GM21529 (cell line): ENCODE data around the gene SLC35F6.

Source experiments
- ATAC-seq: cut with Tn5 transposase; IDR thresholded peaks from one replicate; pipeline ENCODE4 v1.9.1; 2021; ENCODE audit not compliant: unreplicated experiment

Gene SLC35F6, protein sequence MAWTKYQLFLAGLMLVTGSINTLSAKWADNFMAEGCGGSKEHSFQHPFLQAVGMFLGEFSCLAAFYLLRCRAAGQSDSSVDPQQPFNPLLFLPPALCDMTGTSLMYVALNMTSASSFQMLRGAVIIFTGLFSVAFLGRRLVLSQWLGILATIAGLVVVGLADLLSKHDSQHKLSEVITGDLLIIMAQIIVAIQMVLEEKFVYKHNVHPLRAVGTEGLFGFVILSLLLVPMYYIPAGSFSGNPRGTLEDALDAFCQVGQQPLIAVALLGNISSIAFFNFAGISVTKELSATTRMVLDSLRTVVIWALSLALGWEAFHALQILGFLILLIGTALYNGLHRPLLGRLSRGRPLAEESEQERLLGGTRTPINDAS

DNA sequence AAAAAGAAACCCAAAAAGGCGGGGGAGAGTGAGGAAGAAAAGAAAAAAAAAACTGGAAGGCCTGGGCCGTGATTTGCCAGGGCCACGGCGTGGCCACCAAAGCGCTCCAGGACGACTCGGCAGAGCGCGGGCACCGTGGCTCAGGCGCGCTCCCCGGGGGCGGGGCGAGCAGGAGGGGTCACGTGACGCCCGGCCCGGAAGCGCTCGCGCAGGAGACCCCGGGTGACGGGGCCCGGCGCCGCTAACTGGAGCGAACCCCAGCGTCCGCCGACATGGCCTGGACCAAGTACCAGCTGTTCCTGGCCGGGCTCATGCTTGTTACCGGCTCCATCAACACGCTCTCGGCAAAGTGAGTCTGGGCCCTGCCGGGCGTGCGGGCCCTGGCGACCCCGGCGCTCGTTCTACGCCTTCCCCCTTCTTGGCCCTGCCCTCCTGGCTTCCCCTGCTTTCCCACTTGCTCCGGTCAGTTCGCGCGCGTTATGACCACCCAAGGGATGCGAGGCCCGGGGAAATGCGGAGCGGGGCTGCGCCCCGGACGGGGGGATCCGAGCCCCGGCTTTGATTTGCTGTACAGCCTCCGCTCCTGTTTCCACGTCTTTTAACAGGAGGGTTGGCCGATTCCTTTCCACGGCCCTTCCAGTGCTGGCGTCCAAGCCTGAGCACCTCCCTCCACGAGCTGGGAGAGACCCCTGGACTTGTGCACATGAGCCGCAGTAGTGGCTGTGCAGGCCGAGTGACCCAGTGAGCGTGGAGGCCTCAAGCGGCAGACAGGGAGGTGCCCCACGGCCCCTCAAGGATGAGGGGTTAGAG, at the start of gene SLC35F6:
Gene SLC35F6, plus strand, starts transcription at position 207 of the 810 bp plus-strand sequence. Its CDS starts 66 bp downstream, at position 273.
- ATAC-seq, result peak; percentile 85

- no peak for ATAC-seq
These were observed 48.4 kb upstream of the SLC35F6 start for GRCh38 chr2:26715528-26716270.

- no peak for ATAC-seq
These were observed 47.7 kb upstream of the SLC35F6 start for GRCh38 chr2:26716340-26716739.

DNA sequence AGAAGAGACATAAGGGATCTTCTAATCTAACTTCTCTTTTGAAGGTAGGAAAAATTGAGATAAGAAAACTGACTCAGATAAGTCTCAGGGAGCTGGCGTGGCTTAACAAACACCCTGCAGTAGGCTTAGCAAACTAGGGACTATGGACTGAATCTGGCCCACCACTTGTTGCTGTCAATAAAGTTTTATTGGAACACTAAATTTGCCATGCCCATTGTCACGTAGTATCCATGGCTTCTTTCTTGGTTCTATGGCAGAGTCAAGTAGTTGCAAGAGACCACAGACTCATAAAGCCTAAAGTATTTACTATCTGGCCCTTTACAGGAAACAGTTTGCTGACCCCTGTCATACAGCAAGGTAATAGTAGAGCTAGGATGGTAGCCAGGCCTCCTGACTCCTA, 47.3 kb upstream of the SLC35F6 start:
- no peak for ATAC-seq

GRCh38 chr2:26717362-26717761, 46.7 kb upstream of the SLC35F6 start:
- ATAC-seq, result no peak

GRCh38 chr2:26718949-26719686, 45.0 kb upstream of the SLC35F6 start:
- ATAC-seq, result no peak

DNA sequence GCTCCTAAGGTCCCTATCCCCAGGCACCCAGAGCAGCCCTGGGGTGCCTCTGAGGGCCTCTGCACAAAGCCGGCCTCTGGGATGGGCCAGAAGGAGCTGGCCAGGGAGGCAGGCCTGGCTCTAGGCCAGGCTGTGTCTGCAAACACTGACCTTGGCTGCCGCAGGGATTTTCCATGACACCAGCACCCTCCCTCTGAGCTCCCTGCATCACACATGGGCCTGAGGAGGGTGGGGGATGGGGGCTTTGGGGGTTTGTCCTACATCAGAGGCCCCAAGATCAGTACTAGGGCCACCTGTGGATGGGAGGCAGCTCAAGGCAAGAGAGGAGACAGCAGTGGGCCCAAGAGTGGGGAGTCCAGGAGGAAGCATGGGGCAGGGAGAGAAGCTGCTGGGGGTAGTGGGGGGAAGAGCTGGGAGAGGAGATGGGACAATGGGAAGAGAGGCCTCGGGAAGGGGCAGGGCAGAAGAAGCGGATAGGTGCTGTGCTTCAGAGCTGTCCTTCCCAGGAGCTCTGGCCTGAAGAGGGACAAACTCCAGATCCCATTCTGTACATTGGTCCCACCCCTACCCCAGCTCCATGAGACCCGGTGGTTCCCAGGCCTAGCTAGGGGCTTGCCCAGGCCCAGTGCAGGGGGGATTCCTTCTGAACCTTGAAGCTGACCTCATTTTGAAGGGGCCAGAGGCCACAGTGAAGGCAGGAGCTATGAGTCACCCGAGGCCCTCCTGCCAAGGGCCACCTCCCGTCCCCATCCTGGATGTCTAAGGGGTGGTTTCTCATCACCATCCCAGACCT, 43.6 kb upstream of the SLC35F6 start:
- no peak for ATAC-seq

DNA sequence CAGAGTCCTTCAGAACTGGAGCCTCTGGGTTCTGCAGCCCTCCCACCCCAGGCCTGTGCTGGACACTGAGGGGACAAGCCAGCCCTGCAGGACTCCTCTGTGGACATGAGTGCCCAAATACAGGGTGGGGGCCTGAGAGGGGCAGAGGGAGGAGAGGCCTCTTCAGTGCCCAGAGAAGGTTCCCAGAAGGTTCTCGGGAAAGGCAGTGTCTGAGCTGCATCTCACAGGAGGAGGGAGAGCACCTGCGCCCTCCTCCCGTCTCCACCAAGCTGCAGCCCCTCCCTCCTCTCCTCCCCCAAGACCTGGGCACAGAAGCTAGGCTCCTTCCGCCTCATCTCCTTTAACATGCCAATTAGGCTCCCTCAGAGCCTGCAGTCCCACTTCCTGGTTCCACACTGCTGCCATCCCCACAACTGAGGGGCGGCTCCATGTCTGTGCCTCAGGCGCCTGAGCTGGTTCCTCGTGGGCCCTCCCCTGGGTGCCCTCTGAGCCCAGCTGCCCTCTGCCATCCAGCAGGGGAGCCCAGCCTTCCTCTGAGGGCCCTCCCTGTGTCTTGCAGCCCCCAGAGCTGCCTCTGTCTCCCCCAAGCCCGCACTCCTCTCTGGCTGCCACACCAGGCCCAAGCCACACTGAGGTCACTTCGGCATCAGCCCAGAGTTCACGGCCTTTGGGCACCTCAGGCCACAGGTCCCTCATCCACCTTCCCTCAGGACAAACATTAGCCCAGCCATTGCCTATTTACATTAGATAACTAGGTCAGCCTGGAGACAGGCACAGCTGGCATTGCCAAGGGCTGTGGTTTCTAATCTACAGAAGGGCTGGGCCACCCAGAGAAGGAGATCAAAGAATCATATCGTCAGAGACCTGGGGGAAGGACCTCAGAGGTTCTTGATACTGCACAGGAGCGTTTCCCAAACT, 42.7 kb upstream of the SLC35F6 start:
- ATAC-seq, result no peak

GRCh38 chr2:26722328-26722727, 41.8 kb upstream of the SLC35F6 start:
- ATAC-seq, result no peak

DNA sequence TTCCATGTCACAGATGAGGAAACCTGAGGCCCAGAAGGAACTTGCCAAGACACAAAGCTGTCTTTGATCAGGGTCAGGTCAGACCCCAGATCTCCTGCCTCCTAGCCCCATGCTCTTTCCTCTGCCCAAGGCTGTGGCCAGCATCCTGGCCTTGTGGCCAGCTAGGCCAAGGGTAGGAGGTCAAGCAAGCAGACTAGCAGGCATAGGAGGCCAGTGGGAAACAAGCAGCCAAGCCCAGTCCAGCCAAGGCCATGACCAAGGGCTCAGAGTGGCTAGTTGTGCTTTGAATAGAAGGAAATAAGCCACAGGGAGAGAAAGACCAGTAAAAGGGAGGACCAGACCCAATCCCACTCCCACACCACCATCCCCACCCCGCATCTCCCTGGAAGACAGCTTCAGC, 41.2 kb upstream of the SLC35F6 start:
- no peak for ATAC-seq

- ATAC-seq, result no peak
These were observed 40.6 kb upstream of the SLC35F6 start for GRCh38 chr2:26723475-26723874.

GRCh38 chr2:26723991-26724750, 39.9 kb upstream of the SLC35F6 start:
- no peak for ATAC-seq

DNA sequence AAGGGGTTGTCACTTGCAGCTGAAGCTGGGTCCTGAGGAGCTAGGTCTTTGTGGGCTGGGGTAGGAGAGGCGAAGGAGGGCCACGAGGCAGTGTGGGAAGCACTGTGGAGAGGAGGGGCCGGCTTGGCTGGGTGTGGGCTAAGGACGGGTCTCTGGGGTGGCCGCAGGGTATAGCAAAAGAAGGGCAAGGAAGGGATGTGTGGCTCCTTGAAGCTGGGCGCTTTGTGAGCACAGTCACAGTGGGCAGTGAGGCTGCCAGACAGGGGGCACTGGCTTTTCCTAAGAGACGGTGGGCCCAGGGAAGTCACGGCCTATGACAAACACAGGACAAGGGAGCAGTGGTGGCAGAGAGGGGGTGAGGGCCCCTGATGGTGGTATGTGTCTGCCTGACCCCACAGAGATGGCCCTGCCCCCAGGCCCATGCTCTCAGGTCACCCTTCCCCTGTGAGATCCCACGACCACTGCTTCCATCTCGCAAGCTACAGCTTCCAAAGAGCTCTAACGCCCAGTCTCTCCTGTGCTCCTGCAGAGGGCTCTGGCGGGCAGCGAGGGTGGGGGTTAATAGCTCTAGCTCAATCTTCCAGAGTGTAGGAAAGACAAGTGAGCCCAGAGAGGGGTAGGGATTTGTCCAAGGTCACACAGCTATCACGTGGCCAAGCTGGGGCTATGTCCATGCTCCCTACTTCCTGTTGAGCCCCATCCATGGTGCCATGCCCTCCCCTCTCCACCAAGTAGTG, 39.1 kb upstream of the SLC35F6 start:
- no peak for ATAC-seq

- no peak for ATAC-seq
These were observed 38.6 kb upstream of the SLC35F6 start for GRCh38 chr2:26725521-26725820.

DNA sequence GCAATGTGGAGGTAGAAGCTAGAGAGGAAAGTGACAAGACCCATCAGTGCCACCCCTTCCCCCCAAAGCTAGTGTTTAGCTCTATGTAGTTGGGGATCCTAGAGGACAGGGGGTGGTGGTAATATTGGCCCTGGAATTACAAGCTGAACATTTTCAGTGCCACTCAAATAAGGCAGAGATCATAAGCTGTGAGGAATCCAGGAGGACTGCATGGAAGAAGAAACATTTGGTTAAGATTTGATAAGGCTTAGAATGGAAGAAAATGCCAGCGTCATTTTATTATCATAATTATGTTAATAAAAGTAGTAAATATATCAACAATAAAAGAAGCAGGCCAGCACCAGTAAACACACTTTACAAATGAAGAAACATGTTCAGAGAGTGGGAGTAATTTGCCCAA, 37.9 kb upstream of the SLC35F6 start:
- ATAC-seq, result no peak

- no peak for ATAC-seq
These were observed 36.2 kb upstream of the SLC35F6 start for GRCh38 chr2:26727641-26728561.

DNA sequence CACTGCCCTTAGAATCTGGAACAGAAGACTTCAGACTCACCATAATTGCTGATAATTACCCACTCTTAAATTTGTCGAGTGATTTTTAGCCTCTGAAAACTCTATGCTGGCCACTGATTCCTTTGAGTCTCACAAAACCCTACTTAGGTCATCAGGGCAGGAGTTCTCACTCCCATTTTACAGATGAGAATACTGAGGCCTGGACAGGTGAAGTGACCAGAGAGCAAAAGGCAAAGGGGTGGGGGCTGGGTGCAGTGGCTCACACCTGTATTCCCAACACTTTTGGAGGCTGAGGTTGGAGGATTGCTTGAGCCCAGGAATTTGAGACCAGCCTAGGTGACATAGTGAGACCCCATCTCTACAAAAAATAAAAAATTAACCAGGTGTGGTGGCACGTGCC, 34.8 kb upstream of the SLC35F6 start:
- no peak for ATAC-seq
